Smooth muscle cell of bladder (primary cell): ENCODE measurements around the gene RNF144A. TPM values are rescaled to one million over a fixed set of nuclear protein-coding genes. Genes with fewer than 3 reads are reported as not detected.

Experiments used
- total RNA-seq: library from RNA; depleted of rRNA; stranded (reverse); fragments of >200 nt; gene quantifications from 2 replicates; pipeline ENCODE4 v1.2.3, GENCODE V29; 2014

Gene RNF144A
- total RNA-seq, result 1.1 and 2.8 TPM in 2 replicates

GRCh38 chr2:6917071-6917760 lies at the start of gene RNF144A:
Gene RNF144A, plus strand, starts transcription at chr2:6917412. Its CDS starts 79,515 bp downstream, at chr2:6996927.

DNA sequence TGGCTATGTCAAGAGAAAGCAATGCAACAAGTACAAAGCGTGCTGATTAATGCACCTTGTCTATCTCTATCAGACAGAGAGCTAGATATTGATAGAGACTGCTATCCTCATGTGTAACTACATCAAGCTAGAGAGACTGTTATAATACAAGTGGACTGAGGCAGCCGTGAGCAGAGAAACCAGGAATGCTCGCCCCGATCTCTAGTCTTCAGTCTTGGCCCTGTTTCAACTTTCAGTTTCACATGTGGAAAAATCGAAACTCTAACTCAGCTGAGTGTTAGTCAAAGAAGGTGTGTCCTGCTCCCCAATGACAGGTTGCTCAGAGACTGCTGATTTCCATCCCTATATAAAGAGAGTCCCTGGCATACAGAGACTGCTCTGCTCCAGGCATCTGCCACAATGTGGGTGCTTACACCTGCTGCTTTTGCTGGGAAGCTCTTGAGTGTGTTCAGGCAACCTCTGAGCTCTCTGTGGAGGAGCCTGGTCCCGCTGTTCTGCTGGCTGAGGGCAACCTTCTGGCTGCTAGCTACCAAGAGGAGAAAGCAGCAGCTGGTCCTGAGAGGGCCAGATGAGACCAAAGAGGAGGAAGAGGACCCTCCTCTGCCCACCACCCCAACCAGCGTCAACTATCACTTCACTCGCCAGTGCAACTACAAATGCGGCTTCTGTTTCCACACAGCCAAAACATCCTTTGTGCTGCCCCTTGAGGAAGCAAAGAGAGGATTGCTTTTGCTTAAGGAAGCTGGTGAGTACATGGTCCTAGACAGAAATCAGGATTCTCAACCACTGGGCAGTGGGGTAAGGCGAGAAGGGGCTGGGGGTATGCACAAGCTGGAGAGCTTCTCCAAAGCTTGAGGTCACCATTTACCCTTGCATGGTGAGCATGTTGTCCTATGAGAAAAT lies 39.6 kb upstream of the RNF144A start, which contains the start of gene RSAD2:
TSS of gene RSAD2 (plus strand) at position 376 of the 903 bp plus-strand sequence. CDS start at position 400, 24 bp downstream.

Other genes starting within 250 kb of the RNF144A start
- 0.37 and 0.43 TPM in 2 replicates for gene CMPK2, start 51.5 kb upstream of the RNF144A start, total RNA-seq
- 0.14 and 0.55 TPM in 2 replicates for gene RSAD2, start 39.6 kb upstream of the RNF144A start, total RNA-seq